GM12872 (cell line): ENCODE data around the gene B4GALNT3.

ENCODE experiments used
- CTCF ChIP-seq: IDR thresholded peaks from 3 replicates; pipeline ENCODE4 v1.5.1; 2011; ENCODE audit warnings: low read depth, mild to moderate bottlenecking, low read length, moderate library complexity; ENCODE audit not compliant: insufficient read depth

The B4GALNT3 gene

GRCh38 chr12:554001-554285, 94.2 kb downstream of the B4GALNT3 start:
- no peak for TF ChIP-seq CTCF

- TF ChIP-seq CTCF, result no peak
Measured at GRCh38 chr12:556498-556897, 96.8 kb downstream of the B4GALNT3 start.

GRCh38 chr12:558580-558979, 98.8 kb downstream of the B4GALNT3 start:
- no peak for TF ChIP-seq CTCF

GRCh38 chr12:559208-559905, 99.6 kb downstream of the B4GALNT3 start:
- no peak for TF ChIP-seq CTCF

GRCh38 chr12:559906-560455, 100.2 kb downstream of the B4GALNT3 start:
- TF ChIP-seq CTCF, result no peak

- no peak for TF ChIP-seq CTCF
Measured at GRCh38 chr12:560691-561390, 101.1 kb downstream of the B4GALNT3 start.

- no peak for TF ChIP-seq CTCF
Measured at GRCh38 chr12:561391-561705, 101.6 kb downstream of the B4GALNT3 start.
